Progenitor cell of endocrine pancreas (in vitro differentiated cells): ENCODE measurements around the gene SLF2. TPM values are rescaled to one million over a fixed set of nuclear protein-coding genes. Genes with fewer than 3 reads are reported as not detected.
A peak's percentile ranks its signal among the peaks of the same experiment; 100 is the strongest.

ENCODE experiments used
- DNase-seq: peaks from one replicate; pipeline ENCODE4 v3.0.0; 2021; ENCODE audit warnings: low spot score; ENCODE audit not compliant: unreplicated experiment
- H3K27ac Mint-ChIP-seq: 2 replicates; pipeline ENCODE4 v1.8.0; 2021; ENCODE audit warnings: mild to moderate bottlenecking, moderate library complexity, mixed read lengths
- H3K27me3 Mint-ChIP-seq: 2 replicates; pipeline ENCODE4 v1.8.0; 2021; ENCODE audit warnings: mixed read lengths
- H3K36me3 Mint-ChIP-seq: 2 replicates; pipeline ENCODE4 v1.8.0; 2022; ENCODE audit warnings: mixed read lengths; ENCODE audit not compliant: insufficient read depth
- H3K4me1 Mint-ChIP-seq: 2 replicates; pipeline ENCODE4 v1.8.0; 2021; ENCODE audit warnings: low read depth, mixed read lengths
- H3K4me3 Mint-ChIP-seq: 2 replicates; pipeline ENCODE4 v1.8.0; 2021; ENCODE audit warnings: low read depth, mild to moderate bottlenecking, moderate library complexity, mixed read lengths
- H3K9me3 Mint-ChIP-seq: 2 replicates; pipeline ENCODE4 v1.8.0; 2021; ENCODE audit warnings: low read depth, mixed read lengths
- total RNA-seq: library from RNA; stranded (reverse); gene quantifications from 2 replicates; pipeline ENCODE4 v1.2.1, GENCODE V29; 2021
- TF ChIP-seq, protein P1 (sequence below): fragments of 200-600 bp; sonication (generic); IDR thresholded peaks from one replicate; pipeline ENCODE4 v1.5.0; 2021; ENCODE audit warnings: antibody characterized with exemption, mild to moderate bottlenecking; ENCODE audit not compliant: unreplicated experiment

Gene SLF2
- total RNA-seq, 1 donor from 2014 or later: 31.8 TPM

DNA sequence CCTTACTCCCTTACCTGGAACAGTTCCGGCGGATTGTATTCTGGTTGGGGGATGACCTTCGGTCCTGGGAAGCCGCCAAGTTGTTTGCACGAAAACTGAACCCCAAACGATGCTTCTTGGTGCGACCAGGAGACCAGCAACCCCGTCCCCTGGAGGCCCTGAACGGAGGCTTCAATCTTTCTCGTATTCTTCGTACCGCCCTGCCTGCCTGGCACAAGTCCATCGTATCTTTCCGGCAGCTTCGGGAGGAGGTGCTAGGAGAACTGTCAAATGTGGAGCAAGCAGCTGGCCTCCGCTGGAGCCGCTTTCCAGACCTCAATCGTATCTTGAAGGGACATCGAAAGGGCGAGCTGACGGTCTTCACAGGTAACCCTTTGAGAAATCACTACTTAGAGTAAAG lies 76.3 kb downstream of the SLF2 start:
- TF ChIP-seq, protein P1, sequence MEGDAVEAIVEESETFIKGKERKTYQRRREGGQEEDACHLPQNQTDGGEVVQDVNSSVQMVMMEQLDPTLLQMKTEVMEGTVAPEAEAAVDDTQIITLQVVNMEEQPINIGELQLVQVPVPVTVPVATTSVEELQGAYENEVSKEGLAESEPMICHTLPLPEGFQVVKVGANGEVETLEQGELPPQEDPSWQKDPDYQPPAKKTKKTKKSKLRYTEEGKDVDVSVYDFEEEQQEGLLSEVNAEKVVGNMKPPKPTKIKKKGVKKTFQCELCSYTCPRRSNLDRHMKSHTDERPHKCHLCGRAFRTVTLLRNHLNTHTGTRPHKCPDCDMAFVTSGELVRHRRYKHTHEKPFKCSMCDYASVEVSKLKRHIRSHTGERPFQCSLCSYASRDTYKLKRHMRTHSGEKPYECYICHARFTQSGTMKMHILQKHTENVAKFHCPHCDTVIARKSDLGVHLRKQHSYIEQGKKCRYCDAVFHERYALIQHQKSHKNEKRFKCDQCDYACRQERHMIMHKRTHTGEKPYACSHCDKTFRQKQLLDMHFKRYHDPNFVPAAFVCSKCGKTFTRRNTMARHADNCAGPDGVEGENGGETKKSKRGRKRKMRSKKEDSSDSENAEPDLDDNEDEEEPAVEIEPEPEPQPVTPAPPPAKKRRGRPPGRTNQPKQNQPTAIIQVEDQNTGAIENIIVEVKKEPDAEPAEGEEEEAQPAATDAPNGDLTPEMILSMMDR: no peak
- Mint-ChIP-seq H3K4me3 (no peak overlapping the region), H3K36me3 (peaks cover 10% of the 10 kb centered on the region), H3K27me3 (no peaks in the 10 kb centered on the region), H3K27ac (no peak overlapping the region), H3K9me3 (no peaks in the 10 kb centered on the region), H3K4me1 (peaks cover 15% of the 10 kb centered on the region)
- no peak for DNase-seq

DNA sequence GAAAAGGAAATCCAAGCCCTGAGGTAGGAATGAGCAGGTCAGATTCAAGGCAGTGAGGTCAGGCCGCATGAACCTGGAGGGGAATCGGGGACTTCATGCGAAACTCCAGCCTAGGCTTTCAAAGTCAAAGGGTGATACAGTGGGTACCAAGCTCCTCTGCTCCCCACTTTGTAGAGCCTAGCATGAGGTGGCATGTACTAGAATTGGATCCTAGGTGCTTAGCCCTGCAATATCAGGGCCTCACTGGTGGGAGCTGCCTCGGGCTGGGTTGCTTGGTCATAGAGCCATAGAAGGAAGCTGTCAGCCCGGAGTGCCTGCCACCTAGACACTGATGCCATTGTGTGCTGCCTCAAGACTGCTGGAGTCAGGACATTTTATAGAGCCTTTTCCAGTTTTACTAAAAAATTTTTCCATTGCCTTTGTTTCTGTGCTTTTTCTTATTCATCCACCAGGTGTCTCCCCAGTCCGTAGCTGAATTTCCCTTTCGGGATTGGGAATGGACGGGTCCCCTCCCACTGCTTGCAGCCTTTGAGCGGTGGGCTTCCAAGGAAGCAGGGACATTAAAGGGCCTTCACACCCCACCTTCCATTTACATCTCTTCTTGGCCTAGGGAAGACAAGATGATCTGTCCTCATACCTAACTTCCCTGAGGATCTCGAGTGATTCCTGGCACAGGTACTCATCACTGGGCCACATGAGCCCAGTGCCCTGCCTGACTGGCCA lies 81.4 kb downstream of the SLF2 start:
- DNase-seq: no peak
- H3K4me3 Mint-ChIP-seq: no peak overlapping the region
- peak overlapping the region; percentile 85 for H3K27ac Mint-ChIP-seq

DNA sequence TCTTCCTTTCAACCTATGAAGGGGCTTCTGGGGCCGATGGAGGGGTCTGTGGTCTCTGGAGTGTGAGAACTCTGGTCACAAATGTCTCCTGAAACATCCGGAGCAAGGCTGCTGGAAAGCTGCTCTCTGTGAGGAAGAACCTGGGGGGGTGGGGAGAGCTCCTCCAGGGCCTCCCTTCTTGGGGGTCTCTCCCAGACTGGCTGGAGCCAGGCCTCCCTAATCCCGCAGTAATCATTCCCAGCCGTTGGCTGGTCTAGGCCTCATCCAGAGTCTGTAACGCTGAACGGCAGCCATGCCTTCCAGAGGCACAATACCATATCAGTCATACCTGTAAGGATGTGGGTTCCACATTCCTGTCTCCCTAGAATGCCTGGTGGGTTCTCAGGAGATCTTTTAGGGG lies 82.4 kb downstream of the SLF2 start:
- DNase-seq: no peak
- Mint-ChIP-seq H3K27me3 (no peaks in the 10 kb centered on the region), H3K4me1 (peaks cover 9% of the 10 kb centered on the region), H3K27ac (no peak overlapping the region), H3K36me3 (peaks cover 12% of the 10 kb centered on the region), H3K9me3 (no peaks in the 10 kb centered on the region), H3K4me3 (peak overlapping the region; percentile 24)
- TF ChIP-seq, protein P1: no peak

More for the DNA sequence above, 81.4 kb downstream of the SLF2 start:
- Mint-ChIP-seq H3K36me3 (peaks cover 12% of the 10 kb centered on the region), H3K27me3 (no peaks in the 10 kb centered on the region), H3K9me3 (no peaks in the 10 kb centered on the region), H3K4me1 (peaks cover 9% of the 10 kb centered on the region)
- TF ChIP-seq, protein P1: peak; percentile 71

DNA sequence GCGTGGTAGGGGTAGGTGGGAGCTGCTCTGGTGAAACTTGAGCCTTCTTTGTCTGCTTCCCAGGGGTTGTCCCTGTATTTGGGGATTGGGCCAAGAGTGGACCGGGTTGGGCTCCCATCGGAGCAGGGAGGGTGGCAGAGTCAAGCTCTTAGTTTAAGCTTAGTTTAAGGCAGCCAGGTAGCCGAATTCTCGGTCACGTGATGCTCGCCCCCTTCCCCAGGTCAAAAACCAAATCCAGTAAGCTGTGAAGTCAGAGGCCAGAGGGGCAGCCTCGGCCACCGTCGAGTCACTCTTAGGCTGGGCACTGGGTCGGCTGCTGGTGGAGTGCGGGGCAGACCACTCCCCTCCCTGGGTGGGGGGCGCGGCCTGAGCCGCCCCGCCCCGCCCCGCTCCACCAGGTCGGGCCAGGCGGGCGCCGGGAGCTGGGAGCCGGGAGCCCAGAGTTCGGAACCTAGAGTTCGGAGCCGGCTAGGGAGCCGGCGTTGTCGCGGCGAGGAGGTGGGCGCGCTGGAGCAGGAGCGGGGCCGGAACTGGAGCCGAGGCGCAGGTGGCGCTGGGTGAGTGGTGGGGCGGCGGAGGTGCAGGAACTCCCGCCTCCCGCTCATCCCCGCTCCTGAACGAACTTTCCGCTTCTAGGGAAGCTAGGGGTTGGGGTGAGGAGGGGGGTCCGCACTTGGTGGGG lies 84.1 kb downstream of the SLF2 start:
- TF ChIP-seq, protein P1: no peak
- Mint-ChIP-seq H3K27ac (peak overlapping the region; percentile 92), H3K4me1 (peaks cover 16% of the 10 kb centered on the region), H3K9me3 (no peaks in the 10 kb centered on the region), H3K27me3 (no peaks in the 10 kb centered on the region), H3K36me3 (peaks cover 3% of the 10 kb centered on the region), H3K4me3 (peak overlapping the region; percentile 75)
- DNase-seq: no peak

DNA sequence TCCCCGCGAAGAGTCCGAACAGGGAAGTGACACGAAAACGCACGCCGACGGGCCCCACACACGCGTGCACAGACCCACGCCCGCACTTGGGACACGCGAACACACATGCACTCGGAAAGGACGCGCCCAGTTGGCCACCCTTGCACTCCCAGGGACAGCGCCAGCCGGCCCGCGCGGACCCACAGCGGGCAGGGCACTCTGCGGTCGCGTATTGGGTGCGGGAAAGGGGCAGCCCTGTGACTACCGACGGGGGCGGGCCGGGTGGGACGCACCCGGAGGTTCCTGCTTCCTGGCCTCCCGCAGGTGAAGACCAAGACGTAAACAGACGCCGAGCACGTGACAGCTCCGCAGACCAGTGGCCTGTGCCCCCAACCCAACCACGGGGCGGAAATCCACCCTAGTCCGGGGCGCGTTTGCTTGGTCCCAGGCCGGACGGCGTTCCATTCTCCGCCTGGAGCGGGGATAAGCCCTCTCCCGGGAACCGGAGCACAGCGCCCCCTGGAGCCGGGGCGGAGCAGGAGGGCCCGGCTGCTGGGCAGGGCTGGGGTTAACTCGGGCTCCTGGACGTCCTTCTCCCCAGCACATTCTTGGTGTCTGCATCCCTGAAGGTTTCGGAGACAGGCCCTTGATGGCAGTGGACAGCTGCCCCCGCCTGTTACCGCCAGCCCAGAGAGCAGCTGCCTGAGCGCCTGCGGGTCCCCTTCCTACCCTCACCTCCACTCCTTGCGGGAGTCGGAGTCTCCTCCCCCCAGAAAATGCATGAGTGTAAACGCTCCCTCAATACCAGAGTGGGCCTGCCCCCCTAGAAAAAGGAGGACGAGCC lies 84.8 kb downstream of the SLF2 start:
- Mint-ChIP-seq H3K4me1 (peaks cover 16% of the 10 kb centered on the region), H3K27me3 (no peaks in the 10 kb centered on the region), H3K27ac (peak overlapping the region; percentile 97), H3K36me3 (peaks cover 3% of the 10 kb centered on the region), H3K4me3 (peak overlapping the region; percentile 75), H3K9me3 (no peaks in the 10 kb centered on the region)
- TF ChIP-seq, protein P1: peak; percentile 91
- peak; percentile 83 for DNase-seq
